Measurements from ENCODE around the gene CYP24A1.

Gene CYP24A1

DNA sequence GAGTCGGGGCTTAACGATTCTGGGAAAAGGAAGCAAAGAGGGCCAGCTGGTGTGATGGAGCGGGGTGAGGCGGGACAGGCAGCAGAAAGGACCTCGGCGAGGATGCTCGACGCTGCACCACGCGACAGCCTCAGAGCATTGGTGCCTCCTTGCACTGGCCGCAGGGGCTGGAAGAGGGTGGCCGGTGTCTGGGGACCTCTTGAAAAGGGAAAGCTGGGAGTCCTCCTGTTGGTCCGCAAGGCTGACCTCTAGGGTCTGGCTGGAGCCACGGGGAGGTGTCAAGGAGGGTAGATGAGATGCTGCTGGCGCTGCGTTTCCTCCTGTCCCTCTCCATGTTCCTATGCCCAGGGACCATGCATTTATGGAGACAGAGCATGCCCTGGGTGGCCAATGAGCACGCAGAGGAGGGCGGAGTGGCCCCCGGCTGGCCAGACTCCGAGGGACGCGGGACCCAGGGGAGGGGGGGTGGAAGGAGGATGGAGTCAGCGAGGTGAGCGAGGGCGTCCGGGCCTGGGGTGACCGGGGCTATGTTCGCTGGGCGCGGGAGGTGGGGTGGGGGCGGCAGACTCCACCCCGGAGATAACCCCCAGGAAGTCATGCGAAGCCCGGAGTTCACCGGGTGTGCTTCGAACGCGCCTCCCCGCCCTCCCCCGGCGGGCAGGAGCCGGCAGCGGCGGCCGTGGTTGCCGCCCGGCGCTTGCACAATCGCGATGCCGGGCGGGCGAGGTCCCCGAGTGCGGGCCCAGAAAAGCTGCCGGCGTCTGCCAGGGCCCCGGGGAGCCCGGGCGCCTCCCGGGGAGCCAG lies at the start of gene CYP24A1:
Gene CYP24A1, minus strand, starts transcription at position 334 of the 804 bp plus-strand sequence. CDS start 407 bp downstream, outside the sequence.
- TF ChIP-seq, protein P1, sequence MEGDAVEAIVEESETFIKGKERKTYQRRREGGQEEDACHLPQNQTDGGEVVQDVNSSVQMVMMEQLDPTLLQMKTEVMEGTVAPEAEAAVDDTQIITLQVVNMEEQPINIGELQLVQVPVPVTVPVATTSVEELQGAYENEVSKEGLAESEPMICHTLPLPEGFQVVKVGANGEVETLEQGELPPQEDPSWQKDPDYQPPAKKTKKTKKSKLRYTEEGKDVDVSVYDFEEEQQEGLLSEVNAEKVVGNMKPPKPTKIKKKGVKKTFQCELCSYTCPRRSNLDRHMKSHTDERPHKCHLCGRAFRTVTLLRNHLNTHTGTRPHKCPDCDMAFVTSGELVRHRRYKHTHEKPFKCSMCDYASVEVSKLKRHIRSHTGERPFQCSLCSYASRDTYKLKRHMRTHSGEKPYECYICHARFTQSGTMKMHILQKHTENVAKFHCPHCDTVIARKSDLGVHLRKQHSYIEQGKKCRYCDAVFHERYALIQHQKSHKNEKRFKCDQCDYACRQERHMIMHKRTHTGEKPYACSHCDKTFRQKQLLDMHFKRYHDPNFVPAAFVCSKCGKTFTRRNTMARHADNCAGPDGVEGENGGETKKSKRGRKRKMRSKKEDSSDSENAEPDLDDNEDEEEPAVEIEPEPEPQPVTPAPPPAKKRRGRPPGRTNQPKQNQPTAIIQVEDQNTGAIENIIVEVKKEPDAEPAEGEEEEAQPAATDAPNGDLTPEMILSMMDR (IDR thresholded peaks at IDR 0.05; ENCODE audit: low read depth, low read length, missing control alignments) = no peak
- peaks cover 45% of the 10 kb centered on the region for H3K27me3 ChIP-seq (replicated peaks)
- no peak within 1 kb of the TSS for H3K27ac ChIP-seq
- no peak for DNase-seq
- in situ Hi-C loops (cut with HindIII; ENCODE audit: low pct_ligation_motif_present, low sequenced_read_pairs) = no loop called here
- H3K36me3 ChIP-seq (replicated peaks) = no peaks in the 10 kb centered on the region
- H3K4me3 ChIP-seq (ENCODE audit: low read depth, low read length) = peak within 1 kb of the TSS; percentile 15

DNA sequence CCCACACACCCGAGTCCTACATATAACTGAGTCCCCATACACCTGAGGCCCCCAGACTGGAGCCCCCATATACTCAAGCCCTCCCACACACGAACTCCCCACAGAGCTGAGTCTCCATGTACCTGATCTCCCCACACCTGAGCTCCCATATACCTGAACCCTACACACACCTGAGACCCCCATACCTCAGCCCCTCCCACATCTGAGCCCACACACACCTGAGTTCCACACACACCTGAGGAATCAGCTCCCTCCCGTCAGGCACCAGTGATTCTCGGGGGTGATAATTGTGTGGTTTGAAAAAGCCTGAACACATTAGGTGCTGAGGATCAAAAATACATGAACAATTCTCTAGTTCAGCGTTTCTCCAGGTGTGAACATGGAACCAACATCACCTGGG lies 49.5 kb upstream of the CYP24A1 start:
- in situ Hi-C loops (cut with HindIII; ENCODE audit: low pct_ligation_motif_present, low sequenced_read_pairs) = no loop called here
- DNase-seq = no peak
- Histone ChIP-seq H3K27me3 (replicated peaks) (no peaks in the 10 kb centered on the region), H3K36me3 (replicated peaks) (no peaks in the 10 kb centered on the region), H3K4me3 (ENCODE audit: low read depth, low read length) (no peak overlapping the region), H3K27ac (no peak overlapping the region)
- TF ChIP-seq, protein P1 (IDR thresholded peaks at IDR 0.05; ENCODE audit: low read depth, low read length, missing control alignments) = no peak

DNA sequence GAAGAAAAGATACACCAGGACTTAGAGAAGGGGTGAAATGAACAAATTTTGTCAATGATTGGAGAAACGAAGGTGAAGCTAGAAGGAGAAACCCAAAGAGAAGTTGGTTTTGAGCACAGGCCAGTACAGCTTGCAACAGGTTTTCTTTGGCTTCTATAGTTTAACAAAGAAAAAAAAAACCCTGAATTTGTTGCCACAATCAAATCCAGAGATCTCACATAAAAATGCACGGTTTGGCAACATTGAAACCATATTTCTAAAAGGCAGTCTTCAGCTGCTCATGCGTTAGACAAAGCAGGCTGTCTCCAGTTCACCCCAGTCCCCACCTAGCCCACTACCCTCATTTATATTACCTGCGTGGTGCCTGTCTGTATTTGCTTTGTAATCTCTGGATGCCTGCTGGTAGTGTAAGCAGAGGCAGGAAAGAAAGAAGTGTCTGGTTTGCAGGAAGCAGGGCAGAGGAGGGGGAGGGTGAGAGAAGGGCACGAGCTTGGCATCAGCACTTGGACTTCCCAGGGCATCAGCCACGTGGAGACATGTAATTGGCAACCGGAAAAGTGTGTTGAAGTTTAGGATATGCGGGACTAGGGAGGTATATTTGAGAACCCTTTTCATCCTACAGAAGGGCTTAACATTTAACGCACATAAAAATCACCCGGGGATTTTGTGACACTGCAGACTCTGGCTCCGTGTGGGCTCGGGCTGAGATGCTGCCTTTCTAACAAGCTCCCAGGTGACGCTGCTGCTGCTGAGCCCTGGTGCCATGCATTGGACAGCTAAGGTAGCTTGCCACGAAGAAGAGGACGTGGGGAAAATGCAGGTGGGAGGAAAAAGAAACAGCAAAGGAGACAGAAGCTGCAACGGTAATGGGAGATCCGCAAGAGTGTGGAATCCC lies 48.5 kb upstream of the CYP24A1 start:
- Histone ChIP-seq H3K36me3 (replicated peaks) (no peaks in the 10 kb centered on the region), H3K27me3 (replicated peaks) (no peaks in the 10 kb centered on the region), H3K27ac (no peak overlapping the region), H3K4me3 (ENCODE audit: low read depth, low read length) (no peak overlapping the region)
- TF ChIP-seq, protein P1 (IDR thresholded peaks at IDR 0.05; ENCODE audit: low read depth, low read length, missing control alignments) = no peak
- DNase-seq = no peak
- in situ Hi-C loops (cut with HindIII; ENCODE audit: low pct_ligation_motif_present, low sequenced_read_pairs) = no loop called here

DNA sequence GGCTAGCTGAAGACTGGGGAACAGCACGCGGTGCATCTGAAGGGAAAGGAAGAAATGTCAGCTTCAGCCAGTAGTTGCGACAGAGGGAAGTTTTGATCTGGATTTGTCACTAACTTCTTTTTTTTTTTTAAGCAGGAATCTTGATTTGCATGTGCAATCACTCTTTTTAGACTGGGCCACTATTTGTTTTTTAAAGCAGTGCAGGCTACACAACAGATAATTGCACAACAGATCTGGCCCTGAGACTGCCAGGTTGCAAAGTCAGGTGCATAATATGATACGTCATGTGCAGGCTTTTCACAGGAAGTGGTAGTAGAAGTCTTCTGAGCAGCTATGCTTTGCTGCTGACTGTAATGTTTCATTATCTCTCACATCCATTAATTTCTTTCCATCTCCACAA lies 47.6 kb upstream of the CYP24A1 start:
- Histone ChIP-seq H3K27ac (no peak overlapping the region), H3K27me3 (replicated peaks) (no peaks in the 10 kb centered on the region), H3K4me3 (ENCODE audit: low read depth, low read length) (no peak overlapping the region), H3K36me3 (replicated peaks) (no peaks in the 10 kb centered on the region)
- TF ChIP-seq, protein P1 (IDR thresholded peaks at IDR 0.05; ENCODE audit: low read depth, low read length, missing control alignments) = no peak
- DNase-seq = no peak
- in situ Hi-C loops (cut with HindIII; ENCODE audit: low pct_ligation_motif_present, low sequenced_read_pairs) = no loop called here

DNA sequence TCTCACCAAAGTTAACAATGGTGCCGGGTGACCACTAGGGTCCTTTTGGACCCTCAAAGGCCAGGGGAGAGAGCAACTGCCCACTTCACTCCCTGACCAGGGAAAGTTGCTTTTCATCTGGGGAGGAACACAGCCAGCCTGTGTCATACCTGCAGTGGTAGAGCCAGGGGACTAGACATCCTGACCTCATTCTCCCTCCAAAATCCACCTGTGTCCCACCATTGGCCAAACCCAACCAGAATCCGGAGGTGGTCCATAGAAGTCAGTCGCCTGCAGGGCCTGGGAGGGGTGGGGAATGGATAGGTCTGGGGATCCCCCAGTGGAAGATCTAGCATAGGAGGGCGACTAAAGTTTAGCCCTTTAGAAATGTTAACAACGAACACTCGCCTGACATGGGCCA lies 46.9 kb upstream of the CYP24A1 start:
- H3K4me3 ChIP-seq (ENCODE audit: low read depth, low read length) = no peak overlapping the region
- H3K27ac ChIP-seq = no peak overlapping the region
- in situ Hi-C loops (cut with HindIII; ENCODE audit: low pct_ligation_motif_present, low sequenced_read_pairs) = no loop called here
- TF ChIP-seq, protein P1 (IDR thresholded peaks at IDR 0.05; ENCODE audit: low read depth, low read length, missing control alignments) = no peak
- H3K36me3 ChIP-seq (replicated peaks) = no peaks in the 10 kb centered on the region
- no peaks in the 10 kb centered on the region for H3K27me3 ChIP-seq (replicated peaks)
- DNase-seq = no peak

Data from brain microvascular endothelial cell (primary cell).